Measurements from ENCODE around the gene ACER1.
A peak's percentile ranks its signal among the peaks of the same experiment; 100 is the strongest.

ACER1 gene

DNA sequence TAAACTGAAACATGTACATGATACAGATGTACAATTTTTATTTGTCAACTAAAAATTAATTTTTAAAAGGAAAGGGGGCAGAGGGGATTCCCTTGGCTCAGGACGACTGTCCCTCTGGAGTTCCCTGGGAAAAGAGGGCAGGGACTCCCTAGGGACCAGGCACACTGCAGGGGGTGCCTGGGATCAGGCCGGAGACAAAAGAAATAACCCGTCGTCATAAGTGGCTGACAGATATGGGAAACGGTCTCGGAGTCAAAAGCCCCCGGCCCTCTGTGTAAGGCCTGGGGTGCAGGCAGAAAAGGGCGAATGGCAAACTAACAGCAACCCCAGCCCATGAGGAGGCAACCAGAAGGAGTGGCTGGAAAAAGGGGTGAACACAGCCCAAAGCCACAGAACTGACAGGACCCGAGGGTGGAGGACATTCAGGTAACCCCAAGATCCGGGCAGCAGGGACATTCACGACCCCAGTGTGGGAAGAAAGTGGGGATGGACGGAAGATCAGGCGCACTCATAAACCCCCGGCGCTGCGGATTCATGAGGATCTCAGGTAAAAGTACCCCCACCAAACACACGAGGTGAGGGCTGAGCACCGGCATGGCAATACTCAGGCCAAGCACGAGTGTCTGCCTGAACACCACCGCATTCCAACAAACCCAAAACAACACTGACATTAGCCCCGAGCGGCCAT lies 60.4 kb downstream of the ACER1 start:
- DNase-seq (ENCODE audit: low read depth), result no peak
- no peak for TF ChIP-seq CTCF (IDR thresholded peaks at IDR 0.05; ENCODE audit: insufficient read depth, low read depth, low read length, missing control alignments)
- peak overlapping the region; percentile 1 for H3K4me3 ChIP-seq (ENCODE audit: low read length)

DNA sequence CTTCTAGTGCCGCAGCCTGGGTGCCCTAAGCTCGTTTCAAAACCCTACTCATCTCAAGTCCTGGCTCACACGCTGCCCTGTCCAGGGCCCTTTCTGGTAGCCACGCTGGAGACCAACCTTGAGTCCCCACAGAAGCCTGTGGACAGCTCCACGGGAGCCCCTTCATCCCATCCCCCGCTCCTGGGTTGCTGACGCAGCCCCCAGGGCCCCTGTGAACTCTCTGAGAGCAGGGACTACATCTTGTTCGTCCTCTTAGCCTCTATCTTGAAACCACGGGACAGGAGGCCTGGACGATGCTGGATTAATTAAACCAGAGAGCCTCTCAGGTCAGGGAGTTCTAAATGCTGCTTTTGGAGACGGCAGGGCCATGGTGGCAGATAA lies 61.0 kb downstream of the ACER1 start:
- no peak for TF ChIP-seq CTCF (IDR thresholded peaks at IDR 0.05; ENCODE audit: insufficient read depth, low read depth, low read length, missing control alignments)

GRCh38 chr19:6271721-6272410 lies 61.5 kb downstream of the ACER1 start:
- no peak overlapping the region for H3K4me3 ChIP-seq (ENCODE audit: low read length)
- no peak for TF ChIP-seq CTCF (IDR thresholded peaks at IDR 0.05; ENCODE audit: insufficient read depth, low read depth, low read length, missing control alignments)
- DNase-seq (ENCODE audit: low read depth), result peak; percentile 31

More for the DNA sequence above, 61.0 kb downstream of the ACER1 start:
- DNase-seq (ENCODE audit: low read depth), result no peak
- no peak overlapping the region for H3K4me3 ChIP-seq (ENCODE audit: low read length)

DNA sequence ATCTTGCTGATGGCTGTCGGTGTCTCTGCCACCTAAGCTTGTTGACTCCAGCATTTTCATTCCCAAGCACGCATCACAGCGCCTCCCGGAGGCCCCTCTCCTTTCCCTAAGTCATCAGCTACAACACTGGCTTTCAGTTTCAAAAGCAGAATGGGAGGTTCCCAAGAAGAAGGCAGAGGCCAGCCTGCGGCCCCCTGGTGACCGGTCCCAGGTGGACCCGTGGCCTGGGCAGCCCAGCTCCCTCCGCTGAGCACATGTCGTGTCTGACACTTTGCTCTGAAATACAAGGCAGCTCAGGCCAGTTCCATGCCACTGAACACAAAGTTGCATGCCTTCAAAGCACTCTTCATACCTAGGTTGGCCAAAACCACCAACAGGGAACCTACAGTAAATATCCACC lies 62.2 kb downstream of the ACER1 start:
- no peak for DNase-seq (ENCODE audit: low read depth)
- no peak overlapping the region for H3K4me3 ChIP-seq (ENCODE audit: low read length)
- TF ChIP-seq CTCF (IDR thresholded peaks at IDR 0.05; ENCODE audit: insufficient read depth, low read depth, low read length, missing control alignments), result no peak

GRCh38 chr19:6270822-6271221 lies 62.6 kb downstream of the ACER1 start:
- no peak overlapping the region for H3K4me3 ChIP-seq (ENCODE audit: low read length)
- no peak for TF ChIP-seq CTCF (IDR thresholded peaks at IDR 0.05; ENCODE audit: insufficient read depth, low read depth, low read length, missing control alignments)
- DNase-seq (ENCODE audit: low read depth), result no peak

GRCh38 chr19:6270076-6270745 lies 63.2 kb downstream of the ACER1 start:
- TF ChIP-seq CTCF (IDR thresholded peaks at IDR 0.05; ENCODE audit: insufficient read depth, low read depth, low read length, missing control alignments), result no peak
- H3K4me3 ChIP-seq (ENCODE audit: low read length), result no peak overlapping the region
- DNase-seq (ENCODE audit: low read depth), result no peak
